ENCODE data around the gene AMZ1. TPM values are rescaled to one million over a fixed set of nuclear protein-coding genes. Genes with fewer than 3 reads are reported as not detected.

The AMZ1 gene
- total and polyA plus RNA-seq, 7 donors = under 0.01 to 1.4 (median 0.28) TPM; not detected in 3

- no peak for DNase-seq
- TF ChIP-seq EP300 (IDR thresholded peaks at IDR 0.05) (no peak), CTCF (IDR thresholded peaks at IDR 0.05) (no peak), POLR2AphosphoS5 (IDR thresholded peaks at IDR 0.05) (no peak), POLR2A (IDR thresholded peaks at IDR 0.05) (no peak)
- intact Hi-C loops (cut with DNase I) = no loop called here
- H3K4me3 ChIP-seq = no peak overlapping the region
- no peaks in the 10 kb centered on the region for H3K27me3 ChIP-seq
- WGBS, 2 donors = 92 to 97% methylated on average over 29 of the region's 29 CpGs
- H3K4me1 ChIP-seq = no peaks in the 10 kb centered on the region
- no peak overlapping the region for H3K27ac ChIP-seq
- H3K9me3 ChIP-seq = no peaks in the 10 kb centered on the region
- peaks cover 4 to 34% (median 11%) of the 10 kb centered on the region in 4 donors for H3K36me3 ChIP-seq
Measured at GRCh38 chr7:2655870-2656614, 32.0 kb upstream of the AMZ1 start.

- no peaks in the 10 kb centered on the region for H3K4me1 ChIP-seq
- no peaks in the 10 kb centered on the region for H3K9me3 ChIP-seq
- intact Hi-C loops (cut with DNase I) = no loop called here
- no peak overlapping the region for H3K27ac ChIP-seq
- no peaks in the 10 kb centered on the region for H3K27me3 ChIP-seq
- no peak overlapping the region for H3K4me3 ChIP-seq
- TF ChIP-seq POLR2A (IDR thresholded peaks at IDR 0.05) (no peak), CTCF (IDR thresholded peaks at IDR 0.05) (no peak), POLR2AphosphoS5 (IDR thresholded peaks at IDR 0.05) (no peak), EP300 (IDR thresholded peaks at IDR 0.05) (no peak)
- peaks cover 0 to 31% (median 9%) of the 10 kb centered on the region in 4 donors for H3K36me3 ChIP-seq
- no peak for DNase-seq
- WGBS, 2 donors = 50 to 96% methylated on average over 2 of the region's 2 CpGs
Measured at GRCh38 chr7:2657208-2657607, 30.8 kb upstream of the AMZ1 start.

GRCh38 chr7:2657920-2658671, 29.9 kb upstream of the AMZ1 start:
- TF ChIP-seq POLR2AphosphoS5 (IDR thresholded peaks at IDR 0.05) = no peak
- TF ChIP-seq POLR2A (IDR thresholded peaks at IDR 0.05) = no peak
- no peak for TF ChIP-seq CTCF (IDR thresholded peaks at IDR 0.05)
- no peak for TF ChIP-seq EP300 (IDR thresholded peaks at IDR 0.05)
- 95% methylated on average over 33 of the region's 33 CpGs for WGBS, 2 donors
- H3K27me3 ChIP-seq = no peaks in the 10 kb centered on the region
- no peak overlapping the region for H3K27ac ChIP-seq
- no peak for DNase-seq
- no peaks in the 10 kb centered on the region for H3K9me3 ChIP-seq
- peaks cover 0 to 29% (median 9%) of the 10 kb centered on the region in 4 donors for H3K36me3 ChIP-seq
- intact Hi-C loops (cut with DNase I) = no loop called here
- H3K4me3 ChIP-seq = no peak overlapping the region
- peaks cover 0 to 4% (median 0%) of the 10 kb centered on the region in 4 donors for H3K4me1 ChIP-seq

- DNase-seq = no peak
- Histone ChIP-seq H3K4me3 (no peak overlapping the region), H3K4me1 (peaks cover 0 to 10% (median 0%) of the 10 kb centered on the region in 4 donors), H3K27ac (no peak overlapping the region), H3K27me3 (no peaks in the 10 kb centered on the region), H3K36me3 (peaks cover 0 to 29% (median 9%) of the 10 kb centered on the region in 4 donors), H3K9me3 (no peaks in the 10 kb centered on the region)
- WGBS, 2 donors = 94 to 95% methylated on average over 15 of the region's 15 CpGs
- TF ChIP-seq CTCF (IDR thresholded peaks at IDR 0.05) (no peak), EP300 (IDR thresholded peaks at IDR 0.05) (no peak), POLR2AphosphoS5 (IDR thresholded peaks at IDR 0.05) (no peak), POLR2A (IDR thresholded peaks at IDR 0.05) (no peak)
- intact Hi-C loops (cut with DNase I) = no loop called here
Measured at GRCh38 chr7:2658941-2659340, 29.1 kb upstream of the AMZ1 start.

All from sigmoid colon (tissue), 7 donors.